Measurements from ENCODE around the gene PRSS23.

PRSS23 gene

DNA sequence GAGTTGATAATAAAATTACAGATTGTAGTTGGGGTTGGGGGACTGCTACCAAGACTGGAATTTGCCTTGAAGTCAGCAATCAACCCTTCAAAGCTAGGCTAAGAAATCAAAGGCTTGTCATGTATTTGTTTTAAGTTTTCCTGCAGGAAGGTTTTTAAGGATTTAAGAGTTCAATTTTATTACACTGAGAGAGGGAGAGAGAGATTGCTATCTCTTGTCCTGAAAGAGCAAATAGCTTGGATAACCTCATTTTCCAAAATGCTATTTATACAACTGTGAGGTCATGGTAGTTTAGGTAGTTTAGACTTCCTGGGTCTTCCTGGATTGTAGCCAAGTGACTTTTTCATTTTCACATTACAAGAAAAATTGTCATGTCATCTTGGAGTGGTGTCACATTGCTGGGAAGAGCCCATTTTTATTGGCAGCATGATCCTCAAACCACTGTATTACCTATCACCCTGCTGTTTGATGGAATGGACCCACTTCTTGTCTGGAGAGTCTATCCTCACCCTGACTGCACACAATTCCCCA is 10.1 kb upstream of the PRSS23 start:
- no peak for DNase-seq (ENCODE audit: low read depth in 1 of 2, low spot score in 1 of 2)

GRCh38 chr11:86790867-86791849 is 9.2 kb upstream of the PRSS23 start:
- DNase-seq (ENCODE audit: low read depth in 1 of 2, low spot score in 1 of 2) = no peak

- DNase-seq (ENCODE audit: low read depth in 1 of 2, low spot score in 1 of 2) = no peak
Measured at GRCh38 chr11:86792150-86792549, 8.2 kb upstream of the PRSS23 start.

DNA sequence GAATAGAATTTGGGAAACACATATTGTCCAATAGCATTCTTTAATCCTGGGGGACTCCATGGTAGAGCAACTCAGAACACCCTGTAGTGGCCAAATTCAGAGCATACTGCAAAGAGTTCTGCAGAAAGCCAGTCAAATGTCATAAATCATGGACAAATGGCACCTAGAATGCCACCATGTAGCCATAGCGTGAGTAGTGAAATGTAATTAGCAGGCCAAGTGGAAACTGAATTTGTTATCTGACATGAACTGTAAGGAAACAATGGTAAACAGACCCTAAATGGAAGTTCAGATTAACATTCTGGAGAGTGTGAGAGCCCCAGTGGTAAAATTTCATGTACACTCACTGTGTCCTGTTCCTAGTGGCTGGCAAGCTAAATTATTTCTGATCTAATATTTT is 7.0 kb upstream of the PRSS23 start:
- DNase-seq (ENCODE audit: low read depth in 1 of 2, low spot score in 1 of 2) = no peak

GRCh38 chr11:86795511-86795910 is 4.8 kb upstream of the PRSS23 start:
- no peak for DNase-seq (ENCODE audit: low read depth in 1 of 2, low spot score in 1 of 2)

DNA sequence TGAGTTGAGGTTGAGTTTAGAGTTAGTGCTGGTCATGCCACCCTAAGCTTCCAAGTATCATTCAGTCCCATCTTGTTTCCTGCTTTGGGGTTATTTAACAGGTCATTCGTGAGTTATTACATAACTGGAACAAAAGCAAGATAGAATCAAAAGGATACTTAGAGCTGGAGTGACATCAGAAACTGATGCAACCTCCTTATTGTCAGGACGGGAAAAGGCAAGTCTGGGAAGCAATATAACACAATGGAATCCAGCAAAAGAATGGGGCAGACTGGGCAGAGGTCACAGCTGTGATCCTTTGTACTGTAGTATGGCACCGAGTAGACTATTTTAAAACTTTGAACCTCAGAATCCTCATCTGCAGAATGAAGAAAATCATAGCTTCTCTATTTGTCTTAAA is 4.4 kb upstream of the PRSS23 start:
- no peak for DNase-seq (ENCODE audit: low read depth in 1 of 2, low spot score in 1 of 2)

GRCh38 chr11:86797133-86797532 is 3.2 kb upstream of the PRSS23 start:
- DNase-seq (ENCODE audit: low read depth in 1 of 2, low spot score in 1 of 2) = no peak

- no peak for DNase-seq (ENCODE audit: low read depth in 1 of 2, low spot score in 1 of 2)
Measured at GRCh38 chr11:86798988-86799387, 1.4 kb upstream of the PRSS23 start.

DNA sequence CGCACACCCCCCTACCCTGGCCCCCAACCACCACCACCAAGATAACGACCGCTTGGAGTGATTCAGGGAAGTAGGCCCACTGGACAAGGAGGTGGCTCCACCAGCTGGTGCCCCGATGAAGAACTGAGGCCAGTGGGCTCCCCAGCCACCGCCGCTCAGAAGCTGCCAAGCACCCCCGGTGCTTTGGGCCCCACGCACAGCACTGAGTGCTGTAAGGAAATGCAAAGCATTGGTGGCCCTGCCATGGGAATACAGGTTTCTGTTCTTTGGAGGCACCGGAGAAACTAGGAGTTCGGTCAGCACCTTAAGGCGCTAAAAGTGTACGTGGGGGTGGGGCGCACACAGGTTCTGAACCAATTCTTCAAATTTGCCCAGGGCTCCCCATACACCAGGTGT is 664 bp upstream of the PRSS23 start:
- DNase-seq (ENCODE audit: low read depth in 1 of 2, low spot score in 1 of 2) = no peak

- DNase-seq (ENCODE audit: low read depth in 1 of 2, low spot score in 1 of 2) = no peak
Measured at GRCh38 chr11:86800960-86801272, 574 bp downstream of the PRSS23 start.

DNA sequence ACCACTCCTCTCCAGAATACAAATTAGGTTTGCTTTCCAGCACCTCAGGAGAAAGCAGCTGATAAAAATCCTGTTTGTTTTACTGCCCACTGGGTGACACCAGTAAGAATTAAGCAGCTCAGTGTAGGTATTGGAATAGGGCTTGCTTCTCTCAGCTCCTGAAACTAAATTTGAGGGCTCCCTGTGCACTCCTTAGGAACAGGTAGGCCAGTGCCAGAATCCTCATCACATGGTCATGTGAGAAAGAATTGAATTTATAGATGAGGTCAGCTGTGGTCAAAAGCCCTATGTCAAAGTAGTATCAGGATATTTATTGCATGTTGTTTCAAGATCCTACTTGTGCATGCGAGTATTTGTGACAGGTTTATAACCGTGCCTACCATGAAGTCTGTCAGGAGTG is 1.0 kb downstream of the PRSS23 start:
- no peak for DNase-seq (ENCODE audit: low read depth in 1 of 2, low spot score in 1 of 2)

DNA sequence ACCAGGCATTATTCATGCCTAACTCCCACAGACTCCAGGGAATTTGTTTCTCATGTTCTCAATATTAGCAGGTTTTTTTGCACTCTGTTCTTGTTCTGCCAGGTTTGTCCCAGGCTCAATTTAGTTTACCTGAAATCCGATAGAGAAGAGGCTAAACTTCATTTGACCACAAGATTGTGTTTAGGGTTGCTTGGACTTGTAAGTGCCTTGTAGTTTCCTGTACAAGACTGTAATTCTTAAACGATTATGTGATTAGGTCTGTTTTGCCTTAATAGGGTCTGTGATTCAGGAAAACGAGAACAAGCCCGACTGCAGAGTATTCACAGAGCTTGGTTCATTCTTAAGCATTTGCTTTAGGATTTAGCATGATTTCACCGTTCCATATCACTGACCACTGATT is 1.8 kb downstream of the PRSS23 start:
- DNase-seq (ENCODE audit: low read depth in 1 of 2, low spot score in 1 of 2) = no peak

DNA sequence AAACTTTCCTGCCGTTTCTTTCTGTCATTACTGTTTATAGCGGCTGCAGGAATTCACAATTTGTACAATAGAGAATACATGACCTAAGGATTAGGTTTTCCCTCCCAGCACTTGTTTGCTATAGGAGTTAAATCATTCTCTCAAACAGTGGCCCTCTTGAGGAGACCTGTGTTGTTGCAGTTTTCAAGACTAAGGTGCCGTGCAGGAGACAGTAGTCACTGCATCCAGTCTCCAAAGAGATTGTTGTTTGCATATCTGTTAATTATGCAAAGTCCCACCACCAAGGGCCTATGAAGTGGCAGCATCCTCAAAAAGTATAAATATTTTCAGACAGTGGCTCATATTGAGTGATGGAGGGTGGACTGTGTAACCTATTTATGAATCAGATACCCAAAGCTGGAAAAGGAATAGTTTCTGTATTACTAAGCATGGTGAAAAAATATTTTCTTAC is 2.3 kb downstream of the PRSS23 start:
- no peak for DNase-seq (ENCODE audit: low read depth in 1 of 2, low spot score in 1 of 2)

GRCh38 chr11:86803136-86804045 is 3.0 kb downstream of the PRSS23 start:
- DNase-seq (ENCODE audit: low read depth in 1 of 2, low spot score in 1 of 2) = no peak

DNA sequence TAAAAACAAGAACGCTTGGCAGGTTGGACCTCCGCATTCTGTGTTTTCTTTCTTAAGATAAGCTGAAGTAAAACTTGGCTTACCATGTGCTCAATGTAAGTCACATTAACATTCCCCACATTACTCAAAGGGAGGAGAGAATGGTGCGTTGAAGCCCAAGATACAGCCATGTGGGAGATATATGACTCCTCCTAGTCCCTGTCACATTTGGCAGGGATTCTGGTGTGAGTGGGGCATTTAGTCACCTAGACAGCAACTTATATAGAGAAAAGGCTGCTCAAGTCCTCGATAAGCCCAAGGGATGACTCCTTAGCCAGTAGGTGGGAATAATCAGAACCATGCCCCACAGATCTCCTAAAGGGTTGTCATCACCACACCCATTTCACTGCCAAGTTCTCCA is 4.6 kb downstream of the PRSS23 start:
- no peak for DNase-seq (ENCODE audit: low read depth in 1 of 2, low spot score in 1 of 2)

GRCh38 chr11:86805873-86806310 is 5.5 kb downstream of the PRSS23 start:
- no peak for DNase-seq (ENCODE audit: low read depth in 1 of 2, low spot score in 1 of 2)

DNA sequence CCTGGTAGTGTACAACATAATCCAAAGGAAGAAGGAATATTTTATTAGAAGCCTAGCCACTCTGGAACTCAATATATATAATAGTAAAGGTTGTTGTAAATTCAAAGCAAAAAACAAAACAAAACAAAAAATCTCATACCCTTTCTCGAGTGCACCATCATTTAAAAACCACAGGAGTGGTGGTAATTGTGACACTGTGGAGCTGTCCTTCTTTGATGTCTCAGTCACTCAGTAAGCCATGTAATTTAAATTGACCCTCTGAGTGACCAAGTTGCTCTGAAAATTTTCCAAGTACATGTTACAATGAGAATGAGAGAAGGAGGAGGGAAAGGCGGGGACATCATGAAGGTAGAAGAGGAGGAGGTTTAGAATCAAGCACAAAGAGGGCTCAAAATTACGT is 6.6 kb downstream of the PRSS23 start:
- DNase-seq (ENCODE audit: low read depth in 1 of 2, low spot score in 1 of 2) = no peak

DNA sequence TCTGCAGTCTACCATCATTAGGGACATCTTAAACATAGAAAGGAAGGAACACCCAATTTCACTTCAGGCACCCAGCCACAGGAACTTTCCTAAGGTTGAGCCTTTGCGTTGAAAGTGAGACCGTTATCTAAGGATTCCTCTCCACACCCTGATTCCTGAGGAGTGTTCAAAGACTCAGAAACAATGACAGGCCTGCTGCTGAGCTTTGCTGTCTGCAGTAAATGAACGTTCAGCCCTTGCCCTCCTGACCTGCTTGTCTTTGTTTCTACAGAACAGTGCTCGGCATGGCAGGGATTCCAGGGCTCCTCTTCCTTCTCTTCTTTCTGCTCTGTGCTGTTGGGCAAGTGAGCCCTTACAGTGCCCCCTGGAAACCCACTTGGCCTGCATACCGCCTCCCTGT is 7.0 kb downstream of the PRSS23 start:
- no peak for DNase-seq (ENCODE audit: low read depth in 1 of 2, low spot score in 1 of 2)

- DNase-seq (ENCODE audit: low read depth in 1 of 2, low spot score in 1 of 2) = no peak
Measured at GRCh38 chr11:86809561-86809960, 9.2 kb downstream of the PRSS23 start.

DNA sequence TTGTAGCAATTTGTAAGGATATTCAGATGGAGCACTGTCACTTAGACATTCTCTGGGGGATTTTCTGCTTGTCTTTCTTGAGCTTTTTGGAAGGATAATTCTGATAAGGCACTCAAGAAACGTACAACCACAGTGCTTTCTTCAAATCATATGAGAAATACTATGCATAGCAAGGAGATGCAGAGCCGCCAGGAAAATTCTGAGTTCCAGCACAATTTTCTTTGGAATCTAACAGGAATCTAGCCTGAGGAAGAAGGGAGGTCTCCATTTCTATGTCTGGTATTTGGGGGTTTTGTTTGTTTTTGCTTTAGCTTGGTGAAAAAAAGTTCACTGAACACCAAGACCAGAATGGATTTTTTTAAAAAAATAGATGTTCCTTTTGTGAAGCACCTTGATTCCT is 9.9 kb downstream of the PRSS23 start:
- no peak for DNase-seq (ENCODE audit: low read depth in 1 of 2, low spot score in 1 of 2)

- no peak for DNase-seq (ENCODE audit: low read depth in 1 of 2, low spot score in 1 of 2)
Measured at GRCh38 chr11:86811637-86812321, 11.4 kb downstream of the PRSS23 start.

Measured in activated T-helper 1 cell treated with anti-CD3 and anti-CD28 coated beads, Interleukin-2, amount 50 U/mL, for 16 hours (primary cell).